Psoas muscle (tissue), 8 donors: ENCODE results near the gene VLDLR. TPM values are rescaled to one million over a fixed set of nuclear protein-coding genes. Genes with fewer than 3 reads are reported as not detected.

Experiments
- ATAC-seq, 4 donors: fragments of 200-7000 bp; cut with Tn5 transposase; one replicate each; pipeline ENCODE4 v1.9.1; 2020; ENCODE audit warnings: moderate library complexity in 3 of 4, mild to moderate bottlenecking in 2 of 4
- DNase-seq, 2 donors: peaks; one replicate each; pipeline ENCODE4 v3.0.0-alpha.2; 2020
- H3K27ac ChIP-seq: fragments of 200-600 bp; one replicate; pipeline ENCODE4 v1.8.0; 2022
- H3K27me3 ChIP-seq, 3 donors: fragments of 200-600 bp in 1 of 3; one replicate each; pipeline versions ENCODE4 v1.6.1 to v1.8.0; 2013 to 2022; ENCODE audit warnings: low read length in 2 of 3, mild to moderate bottlenecking in 2 of 3, moderate library complexity in 1 of 3; ENCODE audit not compliant: insufficient read depth in 3 of 3
- H3K36me3 ChIP-seq, 2 donors: fragments of 200-600 bp in 1 of 2; one replicate each; pipeline versions ENCODE4 v1.6.1 to v1.8.0; 2013 to 2022; ENCODE audit warnings: low read depth in 1 of 2, mild to moderate bottlenecking in 1 of 2, moderate library complexity in 1 of 2; ENCODE audit not compliant: insufficient read depth in 1 of 2
- H3K4me1 ChIP-seq: fragments of 200-600 bp; one replicate; pipeline ENCODE4 v1.8.0; 2022
- H3K4me3 ChIP-seq: fragments of 200-600 bp; one replicate; pipeline ENCODE4 v1.8.0; 2022; ENCODE audit warnings: mild to moderate bottlenecking
- H3K9me3 ChIP-seq: fragments of 200-600 bp; one replicate; pipeline ENCODE4 v1.8.0; 2022
- WGBS, 3 donors: extraction: QIAGEN DNeasy Blood & Tissue Kit; methylation state at CpG; one replicate each; pipeline versions ENCODE4 v1.1.6 to v1.1.7; 2013; 5-methylcytosine and 5-hydroxymethylcytosine counted together
- intact Hi-C, 2 donors: fragments of 100-400 bp; cut with DNase I; formaldehyde crosslinking; loops; one replicate each; pipeline versions ENCODE4 v1.11.0 to v1.14.2; 2022
- polyA plus RNA-seq, 3 donors: library from polyadenylated mRNA; stranded (reverse); fragments of 200-250 nt; gene quantifications; one replicate each; pipeline ENCODE4 v1.2.3, GENCODE V29; 2013
- total RNA-seq, 4 donors: library from RNA; stranded (reverse); fragmentation: NEBNext Ultra II Directional in 2 of 4; extraction: Animal tissue kit (Norgen Biotek cat#: 25700) in 2 of 4; gene quantifications; one replicate each; pipeline versions ENCODE4 v1.2.1 to v1.2.4, GENCODE V29; 2021 to 2023
- TF ChIP-seq, protein P1 (sequence below): fragments of 200-600 bp; IDR thresholded peaks from one replicate; pipeline ENCODE4 v1.8.0; 2022; ENCODE audit warnings: antibody characterized with exemption
- donor health status: healthy with polysubstance abuse.
- donor health status: DM: no; HTN: no; CAD: no; lungs with moderate emphysema.
- donor health status: Bipolar disorder and iron deficiency.
- donor health status: healthy.
- donor health status: DM: yes; HTN: yes; CAD: no.
- donor health status: DM: no; HTN: no; CAD: no.
- donor health status: DM: no; HTN: no; CAD: no.
- donor health status: DM: yes; HTN: yes; CAD: no.

VLDLR gene
- total and polyA plus RNA-seq, 7 donors: 7.9 to 34.4 (median 20.3) TPM

DNA sequence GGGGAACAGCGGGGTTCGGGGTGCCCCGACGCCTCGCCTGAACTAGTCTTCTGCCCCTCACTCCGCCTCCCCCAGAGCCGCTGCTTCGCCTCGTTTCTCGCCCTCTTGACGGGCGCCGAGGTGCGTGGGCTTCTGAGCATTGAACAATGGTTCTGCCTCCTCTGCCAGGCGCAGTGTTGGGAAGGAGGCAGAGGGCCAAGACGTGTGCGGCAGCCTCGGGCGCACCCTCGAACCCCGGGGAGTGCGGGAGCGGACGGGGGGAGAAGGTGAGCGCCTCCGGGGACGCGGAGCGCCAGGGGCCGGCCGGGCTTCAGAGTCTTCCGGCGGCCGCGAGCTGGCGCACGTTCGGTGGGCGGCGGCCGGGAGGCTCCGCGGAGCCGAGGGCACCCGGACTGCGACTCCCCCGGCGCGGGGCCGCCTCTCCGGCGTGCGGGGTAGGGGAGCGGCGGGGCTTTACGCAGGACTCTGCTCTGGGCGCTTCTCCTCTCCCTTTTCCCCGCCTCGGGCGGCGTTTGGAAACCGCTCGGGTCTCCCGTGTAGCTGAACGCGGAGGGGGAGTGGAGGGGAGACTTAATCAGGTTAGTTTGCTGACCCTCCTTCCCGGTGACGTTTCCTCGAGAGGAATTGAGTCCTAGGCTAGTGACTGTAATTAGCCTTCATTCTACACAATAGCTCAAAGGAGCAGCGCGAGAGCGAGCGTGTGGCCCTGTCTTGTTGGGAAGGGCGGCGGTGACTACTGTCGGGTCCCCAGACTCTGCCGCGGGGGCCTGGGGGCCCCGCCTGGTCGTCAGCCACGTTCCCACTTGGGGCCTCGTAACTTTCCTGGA, 1.1 kb downstream of the VLDLR start:
- intact Hi-C loops: loop anchor here (2.0 to 10.0 kb wide), 6 partner anchors 40 to 478 kb away; no protein-coding TSS in a partner anchor
- 0 to 1% (median 0%) methylated on average over 58 to 82 of the region's 82 CpGs for WGBS, 3 donors
- ATAC-seq: peak; percentile 25 to 64 (median 44)
- Histone ChIP-seq H3K27ac (peak overlapping the region; percentile 97), H3K27me3 (no peaks in the 10 kb centered on the region), H3K4me1 (peaks cover 17% of the 10 kb centered on the region), H3K36me3 (peaks cover 0 to 2% of the 10 kb centered on the region in 2 donors), H3K9me3 (no peaks in the 10 kb centered on the region), H3K4me3 (peak overlapping the region; percentile 90)
- TF ChIP-seq, protein P1, sequence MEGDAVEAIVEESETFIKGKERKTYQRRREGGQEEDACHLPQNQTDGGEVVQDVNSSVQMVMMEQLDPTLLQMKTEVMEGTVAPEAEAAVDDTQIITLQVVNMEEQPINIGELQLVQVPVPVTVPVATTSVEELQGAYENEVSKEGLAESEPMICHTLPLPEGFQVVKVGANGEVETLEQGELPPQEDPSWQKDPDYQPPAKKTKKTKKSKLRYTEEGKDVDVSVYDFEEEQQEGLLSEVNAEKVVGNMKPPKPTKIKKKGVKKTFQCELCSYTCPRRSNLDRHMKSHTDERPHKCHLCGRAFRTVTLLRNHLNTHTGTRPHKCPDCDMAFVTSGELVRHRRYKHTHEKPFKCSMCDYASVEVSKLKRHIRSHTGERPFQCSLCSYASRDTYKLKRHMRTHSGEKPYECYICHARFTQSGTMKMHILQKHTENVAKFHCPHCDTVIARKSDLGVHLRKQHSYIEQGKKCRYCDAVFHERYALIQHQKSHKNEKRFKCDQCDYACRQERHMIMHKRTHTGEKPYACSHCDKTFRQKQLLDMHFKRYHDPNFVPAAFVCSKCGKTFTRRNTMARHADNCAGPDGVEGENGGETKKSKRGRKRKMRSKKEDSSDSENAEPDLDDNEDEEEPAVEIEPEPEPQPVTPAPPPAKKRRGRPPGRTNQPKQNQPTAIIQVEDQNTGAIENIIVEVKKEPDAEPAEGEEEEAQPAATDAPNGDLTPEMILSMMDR: no peak
- peak; percentile 38 to 61 for DNase-seq

DNA sequence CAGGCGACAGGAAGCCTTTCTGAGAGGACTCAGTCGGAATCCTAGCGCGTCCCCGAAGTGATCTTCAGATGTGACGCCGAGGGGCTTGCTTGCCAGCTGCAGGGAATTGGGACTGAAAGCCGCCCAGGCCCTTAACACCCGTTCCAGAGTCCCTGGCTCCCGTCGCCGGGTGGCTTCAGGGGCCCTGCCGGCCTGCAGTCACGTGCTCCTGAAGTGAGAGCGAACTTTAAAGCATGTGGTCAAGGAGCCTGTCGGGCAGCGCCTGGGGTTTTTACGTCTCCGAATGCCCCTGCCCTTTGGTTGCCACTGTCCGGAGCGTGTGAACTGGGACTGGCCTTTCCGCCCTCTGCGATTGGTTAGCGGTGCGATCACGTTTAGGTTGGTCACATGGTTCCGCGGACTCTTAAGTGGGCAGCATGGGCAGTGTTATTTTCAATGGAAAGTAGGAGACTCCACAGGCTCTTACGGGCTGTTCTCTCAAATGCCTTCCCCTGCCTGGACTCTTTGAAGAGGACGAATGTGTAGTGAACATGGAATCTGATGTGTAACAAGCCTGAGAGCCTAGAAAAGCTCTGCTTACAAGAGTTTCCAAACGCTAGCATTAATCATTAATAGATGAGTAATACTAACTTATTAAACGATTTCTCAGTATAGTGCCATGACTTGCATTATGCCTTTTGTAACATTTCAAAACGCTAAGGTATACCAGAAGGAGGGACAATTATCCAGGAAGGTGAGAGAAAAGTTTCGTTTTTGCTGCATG, 1.9 kb downstream of the VLDLR start:
- peaks cover 17% of the 10 kb centered on the region for H3K4me1 ChIP-seq

DNA sequence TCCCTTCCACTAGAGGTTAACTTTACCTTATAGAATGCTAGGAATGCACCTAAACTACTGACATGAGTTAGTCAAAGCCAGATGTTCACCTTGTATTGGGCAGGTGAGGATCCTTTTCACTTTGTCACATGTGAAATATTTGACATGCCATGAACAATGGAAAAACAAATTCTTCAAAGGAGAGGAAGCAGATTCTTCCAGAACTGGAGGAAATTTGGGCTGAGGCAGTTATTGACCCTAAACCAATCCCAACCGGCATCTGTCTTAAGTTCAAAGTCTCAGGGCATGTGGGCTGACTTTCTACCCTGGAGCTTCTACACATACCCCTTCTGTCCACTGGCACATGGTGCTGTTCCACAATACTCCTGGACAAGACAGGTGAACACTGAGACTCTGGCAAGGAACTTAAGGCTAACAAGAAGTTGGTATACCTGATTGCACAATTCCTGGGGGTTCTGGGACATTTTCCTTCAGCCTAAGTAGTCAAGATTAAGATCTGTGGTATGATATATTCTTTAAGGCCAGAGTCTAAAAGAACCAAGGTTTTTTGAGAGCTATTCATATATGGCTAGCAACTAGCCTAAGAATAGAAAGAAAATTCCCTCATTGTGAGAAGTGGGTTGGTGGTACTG, 2.6 kb downstream of the VLDLR start:
- TF ChIP-seq, protein P1: no peak
- Histone ChIP-seq H3K27me3 (no peaks in the 10 kb centered on the region), H3K27ac (peak overlapping the region; percentile 97), H3K4me3 (peak overlapping the region; percentile 90), H3K4me1 (peaks cover 19% of the 10 kb centered on the region), H3K9me3 (no peaks in the 10 kb centered on the region), H3K36me3 (no peaks in the 10 kb centered on the region)
- no peak for DNase-seq
- no peak for ATAC-seq
- intact Hi-C loops: loop anchor here (5.0 to 10.0 kb wide), 5 partner anchors 38 to 479 kb away; no protein-coding TSS in a partner anchor
- WGBS, 3 donors: 64 to 91% (median 78%) methylated on average over 1 of the region's 1 CpG

More for the DNA sequence above, 1.9 kb downstream of the VLDLR start:
- intact Hi-C loops: loop anchor here (2.0 to 10.0 kb wide), 6 partner anchors 39 to 479 kb away; no protein-coding TSS in a partner anchor
- Histone ChIP-seq H3K27me3 (no peaks in the 10 kb centered on the region), H3K36me3 (peaks cover 0 to 2% of the 10 kb centered on the region in 2 donors), H3K4me3 (peak overlapping the region; percentile 90), H3K27ac (peak overlapping the region; percentile 97), H3K9me3 (no peaks in the 10 kb centered on the region)
- 9 to 11% (median 10%) methylated on average over 34 of the region's 34 CpGs for WGBS, 3 donors
- TF ChIP-seq, protein P1: no peak
- peak; percentile 73 to 83 (median 77) for ATAC-seq
- DNase-seq: peak; percentile 78 to 84

DNA sequence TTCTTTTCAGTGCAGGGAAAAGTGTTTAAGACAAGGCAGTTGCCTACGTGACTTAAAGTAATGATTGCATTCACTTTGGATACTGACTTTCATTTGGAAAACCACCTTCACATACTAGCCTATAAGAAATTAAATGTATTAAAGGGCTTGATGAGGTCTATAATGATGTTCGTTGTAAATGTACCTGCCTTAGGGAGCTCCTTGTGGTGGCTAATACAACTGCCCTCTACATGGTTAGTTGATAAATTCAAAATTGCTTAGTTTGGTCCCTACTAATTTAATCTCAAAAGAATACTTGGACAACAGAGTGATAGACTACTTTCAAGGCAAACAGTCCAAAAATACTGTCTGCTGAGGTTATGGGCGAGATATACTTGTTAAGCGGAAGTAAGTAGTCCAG, 3.8 kb downstream of the VLDLR start:
- Histone ChIP-seq H3K27me3 (no peaks in the 10 kb centered on the region), H3K4me3 (no peak overlapping the region), H3K36me3 (no peaks in the 10 kb centered on the region), H3K4me1 (peaks cover 31% of the 10 kb centered on the region), H3K27ac (peak overlapping the region; percentile 97), H3K9me3 (no peaks in the 10 kb centered on the region)
- ATAC-seq (no peak), DNase-seq (no peak)
- WGBS, 3 donors: 84 to 89% (median 89%) methylated on average over 4 of the region's 4 CpGs
- TF ChIP-seq, protein P1: no peak
- intact Hi-C loops: loop anchor here (10.0 kb wide), 3 partner anchors 131 to 481 kb away; no protein-coding TSS in a partner anchor
